Osteocyte (in vitro differentiated cells): ENCODE data around the gene C2CD2. TPM values are rescaled to one million over a fixed set of nuclear protein-coding genes. Genes with fewer than 3 reads are reported as not detected.

Source experiments
- DNase-seq: peaks from one replicate; pipeline ENCODE4 v3.0.0; 2021; ENCODE audit warnings: mixed read lengths; ENCODE audit not compliant: unreplicated experiment; ENCODE audit errors: extremely low spot score
- H3K27ac Mint-ChIP-seq: one replicate; pipeline ENCODE4 v1.8.0; 2021; ENCODE audit warnings: mild to moderate bottlenecking, mixed read lengths; ENCODE audit not compliant: unreplicated experiment
- H3K27me3 Mint-ChIP-seq: one replicate; pipeline ENCODE4 v1.8.0; 2021; ENCODE audit warnings: mixed read lengths; ENCODE audit not compliant: unreplicated experiment
- H3K36me3 Mint-ChIP-seq: one replicate; pipeline ENCODE4 v1.8.0; 2021; ENCODE audit warnings: mixed read lengths; ENCODE audit not compliant: unreplicated experiment
- H3K4me1 Mint-ChIP-seq: one replicate; pipeline ENCODE4 v1.8.0; 2021; ENCODE audit warnings: mixed read lengths; ENCODE audit not compliant: unreplicated experiment
- H3K4me3 Mint-ChIP-seq: one replicate; pipeline ENCODE4 v1.8.0; 2021; ENCODE audit warnings: mild to moderate bottlenecking, moderate library complexity, mixed read lengths; ENCODE audit not compliant: unreplicated experiment
- H3K9me3 Mint-ChIP-seq: one replicate; pipeline ENCODE4 v1.8.0; 2021; ENCODE audit warnings: mixed read lengths; ENCODE audit not compliant: unreplicated experiment
- CTCF ChIP-seq: fragments of 200-600 bp; sonication (generic); IDR thresholded peaks from 2 replicates; pipeline ENCODE4 v1.5.0; 2021; ENCODE audit warnings: antibody characterized with exemption, mild to moderate bottlenecking, moderate library complexity
- total RNA-seq: library from RNA; stranded (reverse); gene quantifications from 2 replicates; pipeline ENCODE4 v1.2.1, GENCODE V29; 2021

The C2CD2 gene
- total RNA-seq, 1 donor from 2014 or later: 19.4 TPM

- no peak for DNase-seq
- Mint-ChIP-seq H3K9me3 (peaks cover 7% of the 10 kb centered on the region), H3K4me1 (peaks cover 11% of the 10 kb centered on the region), H3K4me3 (no peak overlapping the region), H3K27ac (no peak overlapping the region), H3K36me3 (peaks cover 8% of the 10 kb centered on the region), H3K27me3 (no peaks in the 10 kb centered on the region)
- no peak for TF ChIP-seq CTCF
Observed at GRCh38 chr21:41943851-41944250, 10.0 kb downstream of the C2CD2 start.

GRCh38 chr21:41942457-41942856 is 11.4 kb downstream of the C2CD2 start:
- no peak for DNase-seq
- H3K36me3 Mint-ChIP-seq: peaks cover 8% of the 10 kb centered on the region
- H3K4me1 Mint-ChIP-seq: peaks cover 2% of the 10 kb centered on the region
- TF ChIP-seq CTCF: no peak
- H3K9me3 Mint-ChIP-seq: peaks cover 7% of the 10 kb centered on the region
- H3K27me3 Mint-ChIP-seq: no peaks in the 10 kb centered on the region
- no peak overlapping the region for H3K27ac Mint-ChIP-seq
- H3K4me3 Mint-ChIP-seq: no peak overlapping the region

- Mint-ChIP-seq H3K4me3 (no peak overlapping the region), H3K36me3 (peaks cover 8% of the 10 kb centered on the region), H3K4me1 (no peaks in the 10 kb centered on the region), H3K9me3 (peaks cover 7% of the 10 kb centered on the region), H3K27ac (no peak overlapping the region), H3K27me3 (no peaks in the 10 kb centered on the region)
- no peak for DNase-seq
- no peak for TF ChIP-seq CTCF
Observed at GRCh38 chr21:41941941-41942340, 11.9 kb downstream of the C2CD2 start.

- Mint-ChIP-seq H3K4me1 (no peaks in the 10 kb centered on the region), H3K9me3 (peaks cover 7% of the 10 kb centered on the region), H3K27me3 (no peaks in the 10 kb centered on the region), H3K4me3 (no peak overlapping the region), H3K36me3 (peaks cover 11% of the 10 kb centered on the region), H3K27ac (no peak overlapping the region)
- TF ChIP-seq CTCF: no peak
- no peak for DNase-seq
Observed at GRCh38 chr21:41940431-41940830, 13.4 kb downstream of the C2CD2 start.

- peaks cover 11% of the 10 kb centered on the region for H3K36me3 Mint-ChIP-seq
- no peak overlapping the region for H3K27ac Mint-ChIP-seq
- H3K27me3 Mint-ChIP-seq: no peaks in the 10 kb centered on the region
- no peak for DNase-seq
- no peak for TF ChIP-seq CTCF
- peaks cover under 1% of the 10 kb centered on the region for H3K4me1 Mint-ChIP-seq
- H3K9me3 Mint-ChIP-seq: no peaks in the 10 kb centered on the region
- no peak overlapping the region for H3K4me3 Mint-ChIP-seq
Observed at GRCh38 chr21:41939391-41939790, 14.4 kb downstream of the C2CD2 start.
